ENCODE results near the gene CENPQ. TPM values are rescaled to one million over a fixed set of nuclear protein-coding genes. Genes with fewer than 3 reads are reported as not detected.
A peak's percentile ranks its signal among the peaks of the same experiment; 100 is the strongest.

CENPQ gene
- total and polyA plus RNA-seq, 2 of the 13 experiments (the other 11 are each of a cell fraction or from before 2014, with no cell fraction given): 9.1 to 20.1 TPM

- TF ChIP-seq FOXJ3 (CRISPR knock-in tag; IDR thresholded peaks at IDR 0.05; ENCODE audit: borderline replicate concordance) (no peak), ZC3H4 (CRISPR knock-in tag; IDR thresholded peaks at IDR 0.05; ENCODE audit: borderline replicate concordance) (no peak), MIXL1 (CRISPR knock-in tag; IDR thresholded peaks at IDR 0.05) (peak; percentile 73; the same call in 1 of the 2 replicates), ZNF292 (CRISPR knock-in tag; IDR thresholded peaks at IDR 0.05; ENCODE audit: borderline replicate concordance, low read depth) (no peak), ARID4A (CRISPR knock-in tag; IDR thresholded peaks at IDR 0.05; ENCODE audit: borderline replicate concordance) (no peak), PHF21A (CRISPR knock-in tag; IDR thresholded peaks at IDR 0.05) (no peak), NRL (CRISPR knock-in tag; IDR thresholded peaks at IDR 0.05; ENCODE audit: borderline replicate concordance) (no peak), TOE1 (CRISPR knock-in tag; IDR thresholded peaks at IDR 0.05) (no peak), ZUFSP (CRISPR knock-in tag; IDR thresholded peaks at IDR 0.05; ENCODE audit: borderline replicate concordance) (no peak), ZNF883 (CRISPR knock-in tag; IDR thresholded peaks at IDR 0.05; ENCODE audit: not compliant biosample characterization) (no peak), SOX5 (CRISPR knock-in tag; IDR thresholded peaks at IDR 0.05; ENCODE audit: borderline replicate concordance) (peak; percentile 26; the same call in 1 of the 2 replicates), ZC3H13 (CRISPR knock-in tag; IDR thresholded peaks at IDR 0.05) (no peak), STAT5B (CRISPR knock-in tag; IDR thresholded peaks at IDR 0.05) (no peak), ZNF773 (CRISPR knock-in tag; IDR thresholded peaks at IDR 0.05; ENCODE audit: borderline replicate concordance) (no peak), ZNF331 (CRISPR knock-in tag; IDR thresholded peaks at IDR 0.05) (no peak), ZNF3 (CRISPR knock-in tag; IDR thresholded peaks at IDR 0.05) (no peak), FLYWCH1 (CRISPR knock-in tag; IDR thresholded peaks at IDR 0.05) (no peak), REPIN1 (CRISPR knock-in tag; IDR thresholded peaks at IDR 0.05; ENCODE audit: borderline replicate concordance, low read depth) (no peak), IRF2 (CRISPR knock-in tag; IDR thresholded peaks at IDR 0.05) (no peak), PAWR (CRISPR knock-in tag; IDR thresholded peaks at IDR 0.05; ENCODE audit: borderline replicate concordance) (no peak), ARID2 (CRISPR knock-in tag; IDR thresholded peaks at IDR 0.05; ENCODE audit: borderline replicate concordance) (no peak), GATAD1 (CRISPR knock-in tag; IDR thresholded peaks at IDR 0.05) (no peak)
- TF ChIP-seq, protein P1, sequence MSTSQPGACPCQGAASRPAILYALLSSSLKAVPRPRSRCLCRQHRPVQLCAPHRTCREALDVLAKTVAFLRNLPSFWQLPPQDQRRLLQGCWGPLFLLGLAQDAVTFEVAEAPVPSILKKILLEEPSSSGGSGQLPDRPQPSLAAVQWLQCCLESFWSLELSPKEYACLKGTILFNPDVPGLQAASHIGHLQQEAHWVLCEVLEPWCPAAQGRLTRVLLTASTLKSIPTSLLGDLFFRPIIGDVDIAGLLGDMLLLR (CRISPR knock-in tag; IDR thresholded peaks at IDR 0.05): no peak
Measured at GRCh38 chr6:49531774-49532569, 68.8 kb downstream of the CENPQ start (continued).
